GM23338 (cell line): ENCODE measurements around the gene ZNF580.

ENCODE experiments used
- CREB1 ChIP-seq: fragments of 250-450 bp; sonication (Bioruptor Pico); IDR thresholded peaks from 2 replicates; pipeline ENCODE4 v1.5.0; 2020; ENCODE audit warnings: low read depth, mild to moderate bottlenecking, moderate library complexity
- CTCF ChIP-seq, 2 experiments: fragments of 200-600 bp in 1 of 2; sonication (generic) in 1 of 2; conservative IDR thresholded peaks; 2 replicates each; pipeline versions ENCODE4 v1.5.1 to v1.6.1; 2016 to 2017; ENCODE audit warnings: antibody characterized with exemption in 2 of 2, low read depth in 2 of 2, mild to moderate bottlenecking in 2 of 2, moderate library complexity in 1 of 2

- no peak for TF ChIP-seq CTCF (conservative IDR thresholded peaks at IDR 0.05; ENCODE audit: low read depth in 2 of 2)
- no peak for TF ChIP-seq CREB1 (CRISPR knock-in tag)
Measured at GRCh38 chr19:55667511-55667910, 26.7 kb downstream of the ZNF580 start.
